BLaER1 (cell line): ENCODE results near the gene ITPKB.
A peak's percentile ranks its signal among the peaks of the same experiment; 100 is the strongest.

Experiments used
- H3K27ac ChIP-seq: shearing (Covaris generic); formaldehyde crosslinking; 2 replicates; pipeline ENCODE4 v1.8.1; 2022
- H3K27me3 ChIP-seq: shearing (Covaris generic); formaldehyde crosslinking; 2 replicates; pipeline ENCODE4 v1.8.1; 2022
- H3K36me3 ChIP-seq: shearing (Covaris generic); formaldehyde crosslinking; 2 replicates; pipeline ENCODE4 v1.8.1; 2022
- H3K4me1 ChIP-seq: shearing (Covaris generic); formaldehyde crosslinking; 2 replicates; pipeline ENCODE4 v1.8.1; 2022
- H3K4me2 ChIP-seq: shearing (Covaris generic); formaldehyde crosslinking; 2 replicates; pipeline ENCODE4 v1.8.1; 2022
- H3K4me3 ChIP-seq: shearing (Covaris generic); formaldehyde crosslinking; 2 replicates; pipeline ENCODE4 v1.8.1; 2022
- H3K9ac ChIP-seq: shearing (Covaris generic); formaldehyde crosslinking; 2 replicates; pipeline ENCODE4 v1.8.1; 2022
- H3K9me3 ChIP-seq: shearing (Covaris generic); formaldehyde crosslinking; 2 replicates; pipeline ENCODE4 v1.8.1; 2022
- H4K20me1 ChIP-seq: shearing (Covaris generic); formaldehyde crosslinking; 2 replicates; pipeline ENCODE4 v1.8.1; 2022
- Cebpa-rat ChIP-seq: shearing (Covaris generic); IDR thresholded peaks from 2 replicates; pipeline ENCODE4 v1.8.1; 2022

The ITPKB gene

GRCh38 chr1:226650236-226650841 is 88.7 kb downstream of the ITPKB start:
- peaks cover 26% of the 10 kb centered on the region for H4K20me1 ChIP-seq
- no peaks in the 10 kb centered on the region for H3K27me3 ChIP-seq
- no peak for TF ChIP-seq Cebpa-rat
- 0 out of 2 replicates have a peak overlapping the region, but pooled peaks have one; percentile 6 for H3K27ac ChIP-seq
- no peaks in the 10 kb centered on the region for H3K9me3 ChIP-seq
- no peak overlapping the region for H3K4me3 ChIP-seq
- H3K4me1 ChIP-seq: peaks cover 20% of the 10 kb centered on the region
- H3K9ac ChIP-seq: no peak overlapping the region
- peaks cover 41% of the 10 kb centered on the region for H3K36me3 ChIP-seq
- H3K4me2 ChIP-seq: no peak overlapping the region; the same call in 1 of the 2 replicates

- Histone ChIP-seq H3K4me3 (no peak overlapping the region), H3K9me3 (no peaks in the 10 kb centered on the region), H3K4me1 (peaks cover 26% of the 10 kb centered on the region), H3K27ac (no peak overlapping the region), H3K36me3 (peaks cover 44% of the 10 kb centered on the region), H3K27me3 (no peaks in the 10 kb centered on the region), H3K9ac (no peak overlapping the region), H3K4me2 (no peak overlapping the region; the same call in 1 of the 2 replicates), H4K20me1 (peaks cover 32% of the 10 kb centered on the region)
- no peak for TF ChIP-seq Cebpa-rat
These were observed 89.3 kb downstream of the ITPKB start for GRCh38 chr1:226649780-226650179.

- H3K9me3 ChIP-seq: no peaks in the 10 kb centered on the region
- peaks cover 31% of the 10 kb centered on the region for H3K4me1 ChIP-seq
- H3K4me3 ChIP-seq: no peak overlapping the region
- peaks cover 44% of the 10 kb centered on the region for H3K36me3 ChIP-seq
- no peaks in the 10 kb centered on the region for H3K27me3 ChIP-seq
- H3K9ac ChIP-seq: no peak overlapping the region
- no peak overlapping the region for H3K4me2 ChIP-seq
- no peak for TF ChIP-seq Cebpa-rat
- H3K27ac ChIP-seq: no peak overlapping the region
- peaks cover 37% of the 10 kb centered on the region for H4K20me1 ChIP-seq
These were observed 89.8 kb downstream of the ITPKB start for GRCh38 chr1:226649244-226649643.

- Histone ChIP-seq H3K36me3 (peaks cover 44% of the 10 kb centered on the region), H3K27ac (no peak overlapping the region), H3K4me1 (peaks cover 40% of the 10 kb centered on the region), H3K27me3 (no peaks in the 10 kb centered on the region), H3K4me2 (no peak overlapping the region), H4K20me1 (peaks cover 45% of the 10 kb centered on the region), H3K4me3 (no peak overlapping the region), H3K9ac (no peak overlapping the region), H3K9me3 (no peaks in the 10 kb centered on the region)
- no peak for TF ChIP-seq Cebpa-rat
These were observed 90.7 kb downstream of the ITPKB start for GRCh38 chr1:226648421-226648820.

GRCh38 chr1:226647719-226648118 is 91.4 kb downstream of the ITPKB start:
- no peaks in the 10 kb centered on the region for H3K27me3 ChIP-seq
- TF ChIP-seq Cebpa-rat: no peak
- peaks cover 47% of the 10 kb centered on the region for H3K4me1 ChIP-seq
- H3K4me3 ChIP-seq: no peak overlapping the region
- no peak overlapping the region for H3K27ac ChIP-seq
- H3K4me2 ChIP-seq: no peak overlapping the region
- H3K9ac ChIP-seq: no peak overlapping the region
- H3K9me3 ChIP-seq: no peaks in the 10 kb centered on the region
- peaks cover 45% of the 10 kb centered on the region for H4K20me1 ChIP-seq
- H3K36me3 ChIP-seq: peaks cover 44% of the 10 kb centered on the region

- H3K27ac ChIP-seq: no peak overlapping the region
- peaks cover 49% of the 10 kb centered on the region for H3K36me3 ChIP-seq
- peaks cover 45% of the 10 kb centered on the region for H4K20me1 ChIP-seq
- H3K9me3 ChIP-seq: no peaks in the 10 kb centered on the region
- no peak overlapping the region for H3K4me3 ChIP-seq
- no peak overlapping the region; the same call in 1 of the 2 replicates for H3K4me2 ChIP-seq
- no peak for TF ChIP-seq Cebpa-rat
- H3K27me3 ChIP-seq: no peaks in the 10 kb centered on the region
- peaks cover 54% of the 10 kb centered on the region for H3K4me1 ChIP-seq
- H3K9ac ChIP-seq: no peak overlapping the region
These were observed 92.1 kb downstream of the ITPKB start for GRCh38 chr1:226646870-226647449.

GRCh38 chr1:226646026-226646869 is 92.8 kb downstream of the ITPKB start:
- H4K20me1 ChIP-seq: peaks cover 45% of the 10 kb centered on the region
- H3K9me3 ChIP-seq: no peaks in the 10 kb centered on the region
- H3K4me1 ChIP-seq: peaks cover 61% of the 10 kb centered on the region
- peaks cover 56% of the 10 kb centered on the region for H3K36me3 ChIP-seq
- 0 out of 2 replicates have a peak overlapping the region, but pooled peaks have one; percentile 38 for H3K9ac ChIP-seq
- peak overlapping the region; percentile 81 for H3K4me2 ChIP-seq
- no peak for TF ChIP-seq Cebpa-rat
- H3K27ac ChIP-seq: peak overlapping the region; percentile 70
- no peaks in the 10 kb centered on the region for H3K27me3 ChIP-seq
- H3K4me3 ChIP-seq: no peak overlapping the region

GRCh38 chr1:226645279-226645976 is 93.7 kb downstream of the ITPKB start:
- peak overlapping the region; percentile 38 for H3K9ac ChIP-seq
- TF ChIP-seq Cebpa-rat: no peak
- H3K4me1 ChIP-seq: peaks cover 69% of the 10 kb centered on the region
- H3K36me3 ChIP-seq: peaks cover 56% of the 10 kb centered on the region
- peak overlapping the region; percentile 81 for H3K4me2 ChIP-seq
- peaks cover 45% of the 10 kb centered on the region for H4K20me1 ChIP-seq
- no peaks in the 10 kb centered on the region for H3K9me3 ChIP-seq
- no peak overlapping the region for H3K4me3 ChIP-seq
- H3K27me3 ChIP-seq: no peaks in the 10 kb centered on the region
- peak overlapping the region; percentile 70 for H3K27ac ChIP-seq

GRCh38 chr1:226644541-226645176 is 94.4 kb downstream of the ITPKB start:
- TF ChIP-seq Cebpa-rat: no peak
- Histone ChIP-seq H3K4me3 (no peak overlapping the region), H3K4me1 (peaks cover 77% of the 10 kb centered on the region), H3K4me2 (peak overlapping the region; percentile 81), H3K27me3 (no peaks in the 10 kb centered on the region), H3K36me3 (peaks cover 58% of the 10 kb centered on the region), H3K27ac (peak overlapping the region; percentile 70), H3K9ac (no peak overlapping the region; the same call in 1 of the 2 replicates), H4K20me1 (peaks cover 45% of the 10 kb centered on the region), H3K9me3 (no peaks in the 10 kb centered on the region)
